ENCODE data around the gene COL6A3. TPM values are rescaled to one million over a fixed set of nuclear protein-coding genes. Genes with fewer than 3 reads are reported as not detected.

COL6A3 gene
- total and polyA plus RNA-seq, 9 of the 15 experiments (the other 6 are each of a cell fraction or from before 2014, with no cell fraction given): 0.07 to 4.1 (median 1.5) TPM

DNA sequence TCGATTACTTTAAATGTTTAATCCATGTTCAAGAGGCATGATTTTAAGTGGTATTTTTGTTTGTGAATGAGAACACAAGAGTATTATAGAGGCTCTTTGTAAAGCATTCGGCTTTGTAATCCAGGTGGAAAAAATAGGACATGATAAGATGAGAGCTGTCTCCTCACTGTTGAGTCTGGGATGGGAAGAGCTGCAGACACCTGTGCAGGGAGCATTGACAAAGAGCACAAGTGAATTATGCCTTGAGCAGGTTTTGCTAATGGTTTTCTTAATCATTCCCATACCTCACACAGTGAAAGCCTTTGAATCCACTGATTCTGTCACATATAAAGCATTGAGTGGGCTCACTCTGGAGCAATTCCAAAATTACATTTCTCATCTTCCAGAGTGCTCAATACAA is 9.6 kb downstream of the COL6A3 start:
- intact Hi-C loops (cut with micrococcal nuclease): no loop called here
- H3K4me1 ChIP-seq (replicated peaks in 1 of 2; ENCODE audit: control insufficient read depth in 2 of 2, insufficient read depth in 2 of 2, low read length in 2 of 2): no peaks in the 10 kb centered on the region
- H3K27me3 ChIP-seq (ENCODE audit: control insufficient read depth in 2 of 2, insufficient read depth in 2 of 2, low read length in 2 of 2): peaks cover 0 to 10% of the 10 kb centered on the region in 2 experiments; a peak in 2 of 5 replicates
- CTCF ChIA-PET (ENCODE audit: low intra/inter-chr PET ratio): no interaction called here
- no peak overlapping the region for H3K4me2 ChIP-seq (ENCODE audit: insufficient read depth, low read length)
- no peaks in the 10 kb centered on the region for H3K79me2 ChIP-seq (ENCODE audit: control insufficient read depth, insufficient read depth, low read length)
- no peak overlapping the region for H2AFZ ChIP-seq (ENCODE audit: low read depth, low read length)
- no peaks in the 10 kb centered on the region for H3K9me1 ChIP-seq (ENCODE audit: control insufficient read depth, insufficient read depth, low read length)
- no peak overlapping the region for H3K4me3 ChIP-seq
- no peak for ATAC-seq
- in situ Hi-C loops (cut with MboI): no loop called here
- no peaks in the 10 kb centered on the region for H4K20me1 ChIP-seq (replicated peaks; ENCODE audit: control insufficient read depth, insufficient read depth, low read length)
- no peak for DNase-seq (ENCODE audit: extremely low read depth in 1 of 4, low spot score in 3 of 4)
- no peak overlapping the region for H3K9ac ChIP-seq (ENCODE audit: insufficient read depth in 1 of 2, low read depth in 2 of 2, low read length in 2 of 2)
- WGBS (ENCODE audit: insufficient coverage, low coverage, missing lambda C conversion rate): 0% methylated on average over 2 of the region's 2 CpGs
- POLR2A ChIA-PET: no interaction called here
- FAIRE-seq: no peak
- no peak overlapping the region for H3K27ac ChIP-seq (ENCODE audit: extremely low read depth, low read depth, low read length)
- no peaks in the 10 kb centered on the region for H3K36me3 ChIP-seq (ENCODE audit: control insufficient read depth, insufficient read depth, low read length)
- no peaks in the 10 kb centered on the region for H3K9me3 ChIP-seq (replicated peaks; ENCODE audit: control insufficient read depth, insufficient read depth, low read depth, low read length)
- no TSS peak for BruUV-seq (replicated peaks)
- TF ChIP-seq MAZ (CRISPR knock-in tag; conservative IDR thresholded peaks at IDR 0.05 in 1 of 2, IDR thresholded peaks at IDR 0.05 in 1 of 2) (no peak), U2AF1 (optimal IDR thresholded peaks at IDR 0.05; ENCODE audit: low read depth, low read length) (no peak), EP300 (IDR thresholded peaks at IDR 0.05; ENCODE audit: low read length) (no peak)
- TF ChIP-seq, protein P1, sequence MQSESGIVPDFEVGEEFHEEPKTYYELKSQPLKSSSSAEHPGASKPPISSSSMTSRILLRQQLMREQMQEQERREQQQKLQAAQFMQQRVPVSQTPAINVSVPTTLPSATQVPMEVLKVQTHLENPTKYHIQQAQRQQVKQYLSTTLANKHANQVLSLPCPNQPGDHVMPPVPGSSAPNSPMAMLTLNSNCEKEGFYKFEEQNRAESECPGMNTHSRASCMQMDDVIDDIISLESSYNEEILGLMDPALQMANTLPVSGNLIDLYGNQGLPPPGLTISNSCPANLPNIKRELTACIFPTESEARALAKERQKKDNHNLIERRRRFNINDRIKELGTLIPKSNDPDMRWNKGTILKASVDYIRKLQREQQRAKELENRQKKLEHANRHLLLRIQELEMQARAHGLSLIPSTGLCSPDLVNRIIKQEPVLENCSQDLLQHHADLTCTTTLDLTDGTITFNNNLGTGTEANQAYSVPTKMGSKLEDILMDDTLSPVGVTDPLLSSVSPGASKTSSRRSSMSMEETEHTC (IDR thresholded peaks at IDR 0.05): no peak
- TF ChIP-seq, protein P2, sequence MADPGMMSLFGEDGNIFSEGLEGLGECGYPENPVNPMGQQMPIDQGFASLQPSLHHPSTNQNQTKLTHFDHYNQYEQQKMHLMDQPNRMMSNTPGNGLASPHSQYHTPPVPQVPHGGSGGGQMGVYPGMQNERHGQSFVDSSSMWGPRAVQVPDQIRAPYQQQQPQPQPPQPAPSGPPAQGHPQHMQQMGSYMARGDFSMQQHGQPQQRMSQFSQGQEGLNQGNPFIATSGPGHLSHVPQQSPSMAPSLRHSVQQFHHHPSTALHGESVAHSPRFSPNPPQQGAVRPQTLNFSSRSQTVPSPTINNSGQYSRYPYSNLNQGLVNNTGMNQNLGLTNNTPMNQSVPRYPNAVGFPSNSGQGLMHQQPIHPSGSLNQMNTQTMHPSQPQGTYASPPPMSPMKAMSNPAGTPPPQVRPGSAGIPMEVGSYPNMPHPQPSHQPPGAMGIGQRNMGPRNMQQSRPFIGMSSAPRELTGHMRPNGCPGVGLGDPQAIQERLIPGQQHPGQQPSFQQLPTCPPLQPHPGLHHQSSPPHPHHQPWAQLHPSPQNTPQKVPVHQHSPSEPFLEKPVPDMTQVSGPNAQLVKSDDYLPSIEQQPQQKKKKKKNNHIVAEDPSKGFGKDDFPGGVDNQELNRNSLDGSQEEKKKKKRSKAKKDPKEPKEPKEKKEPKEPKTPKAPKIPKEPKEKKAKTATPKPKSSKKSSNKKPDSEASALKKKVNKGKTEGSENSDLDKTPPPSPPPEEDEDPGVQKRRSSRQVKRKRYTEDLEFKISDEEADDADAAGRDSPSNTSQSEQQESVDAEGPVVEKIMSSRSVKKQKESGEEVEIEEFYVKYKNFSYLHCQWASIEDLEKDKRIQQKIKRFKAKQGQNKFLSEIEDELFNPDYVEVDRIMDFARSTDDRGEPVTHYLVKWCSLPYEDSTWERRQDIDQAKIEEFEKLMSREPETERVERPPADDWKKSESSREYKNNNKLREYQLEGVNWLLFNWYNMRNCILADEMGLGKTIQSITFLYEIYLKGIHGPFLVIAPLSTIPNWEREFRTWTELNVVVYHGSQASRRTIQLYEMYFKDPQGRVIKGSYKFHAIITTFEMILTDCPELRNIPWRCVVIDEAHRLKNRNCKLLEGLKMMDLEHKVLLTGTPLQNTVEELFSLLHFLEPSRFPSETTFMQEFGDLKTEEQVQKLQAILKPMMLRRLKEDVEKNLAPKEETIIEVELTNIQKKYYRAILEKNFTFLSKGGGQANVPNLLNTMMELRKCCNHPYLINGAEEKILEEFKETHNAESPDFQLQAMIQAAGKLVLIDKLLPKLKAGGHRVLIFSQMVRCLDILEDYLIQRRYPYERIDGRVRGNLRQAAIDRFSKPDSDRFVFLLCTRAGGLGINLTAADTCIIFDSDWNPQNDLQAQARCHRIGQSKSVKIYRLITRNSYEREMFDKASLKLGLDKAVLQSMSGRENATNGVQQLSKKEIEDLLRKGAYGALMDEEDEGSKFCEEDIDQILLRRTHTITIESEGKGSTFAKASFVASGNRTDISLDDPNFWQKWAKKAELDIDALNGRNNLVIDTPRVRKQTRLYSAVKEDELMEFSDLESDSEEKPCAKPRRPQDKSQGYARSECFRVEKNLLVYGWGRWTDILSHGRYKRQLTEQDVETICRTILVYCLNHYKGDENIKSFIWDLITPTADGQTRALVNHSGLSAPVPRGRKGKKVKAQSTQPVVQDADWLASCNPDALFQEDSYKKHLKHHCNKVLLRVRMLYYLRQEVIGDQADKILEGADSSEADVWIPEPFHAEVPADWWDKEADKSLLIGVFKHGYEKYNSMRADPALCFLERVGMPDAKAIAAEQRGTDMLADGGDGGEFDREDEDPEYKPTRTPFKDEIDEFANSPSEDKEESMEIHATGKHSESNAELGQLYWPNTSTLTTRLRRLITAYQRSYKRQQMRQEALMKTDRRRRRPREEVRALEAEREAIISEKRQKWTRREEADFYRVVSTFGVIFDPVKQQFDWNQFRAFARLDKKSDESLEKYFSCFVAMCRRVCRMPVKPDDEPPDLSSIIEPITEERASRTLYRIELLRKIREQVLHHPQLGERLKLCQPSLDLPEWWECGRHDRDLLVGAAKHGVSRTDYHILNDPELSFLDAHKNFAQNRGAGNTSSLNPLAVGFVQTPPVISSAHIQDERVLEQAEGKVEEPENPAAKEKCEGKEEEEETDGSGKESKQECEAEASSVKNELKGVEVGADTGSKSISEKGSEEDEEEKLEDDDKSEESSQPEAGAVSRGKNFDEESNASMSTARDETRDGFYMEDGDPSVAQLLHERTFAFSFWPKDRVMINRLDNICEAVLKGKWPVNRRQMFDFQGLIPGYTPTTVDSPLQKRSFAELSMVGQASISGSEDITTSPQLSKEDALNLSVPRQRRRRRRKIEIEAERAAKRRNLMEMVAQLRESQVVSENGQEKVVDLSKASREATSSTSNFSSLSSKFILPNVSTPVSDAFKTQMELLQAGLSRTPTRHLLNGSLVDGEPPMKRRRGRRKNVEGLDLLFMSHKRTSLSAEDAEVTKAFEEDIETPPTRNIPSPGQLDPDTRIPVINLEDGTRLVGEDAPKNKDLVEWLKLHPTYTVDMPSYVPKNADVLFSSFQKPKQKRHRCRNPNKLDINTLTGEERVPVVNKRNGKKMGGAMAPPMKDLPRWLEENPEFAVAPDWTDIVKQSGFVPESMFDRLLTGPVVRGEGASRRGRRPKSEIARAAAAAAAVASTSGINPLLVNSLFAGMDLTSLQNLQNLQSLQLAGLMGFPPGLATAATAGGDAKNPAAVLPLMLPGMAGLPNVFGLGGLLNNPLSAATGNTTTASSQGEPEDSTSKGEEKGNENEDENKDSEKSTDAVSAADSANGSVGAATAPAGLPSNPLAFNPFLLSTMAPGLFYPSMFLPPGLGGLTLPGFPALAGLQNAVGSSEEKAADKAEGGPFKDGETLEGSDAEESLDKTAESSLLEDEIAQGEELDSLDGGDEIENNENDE (IDR thresholded peaks at IDR 0.05; ENCODE audit: low read depth, low read length): no peak
- TF ChIP-seq, protein P3, sequence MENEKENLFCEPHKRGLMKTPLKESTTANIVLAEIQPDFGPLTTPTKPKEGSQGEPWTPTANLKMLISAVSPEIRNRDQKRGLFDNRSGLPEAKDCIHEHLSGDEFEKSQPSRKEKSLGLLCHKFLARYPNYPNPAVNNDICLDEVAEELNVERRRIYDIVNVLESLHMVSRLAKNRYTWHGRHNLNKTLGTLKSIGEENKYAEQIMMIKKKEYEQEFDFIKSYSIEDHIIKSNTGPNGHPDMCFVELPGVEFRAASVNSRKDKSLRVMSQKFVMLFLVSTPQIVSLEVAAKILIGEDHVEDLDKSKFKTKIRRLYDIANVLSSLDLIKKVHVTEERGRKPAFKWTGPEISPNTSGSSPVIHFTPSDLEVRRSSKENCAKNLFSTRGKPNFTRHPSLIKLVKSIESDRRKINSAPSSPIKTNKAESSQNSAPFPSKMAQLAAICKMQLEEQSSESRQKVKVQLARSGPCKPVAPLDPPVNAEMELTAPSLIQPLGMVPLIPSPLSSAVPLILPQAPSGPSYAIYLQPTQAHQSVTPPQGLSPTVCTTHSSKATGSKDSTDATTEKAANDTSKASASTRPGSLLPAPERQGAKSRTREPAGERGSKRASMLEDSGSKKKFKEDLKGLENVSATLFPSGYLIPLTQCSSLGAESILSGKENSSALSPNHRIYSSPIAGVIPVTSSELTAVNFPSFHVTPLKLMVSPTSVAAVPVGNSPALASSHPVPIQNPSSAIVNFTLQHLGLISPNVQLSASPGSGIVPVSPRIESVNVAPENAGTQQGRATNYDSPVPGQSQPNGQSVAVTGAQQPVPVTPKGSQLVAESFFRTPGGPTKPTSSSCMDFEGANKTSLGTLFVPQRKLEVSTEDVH (IDR thresholded peaks at IDR 0.05; ENCODE audit: low read depth, partially characterized antibody): no peak

All from K562 (cell line).